H1 (cell line): ENCODE results near the gene ITGA5. TPM values are rescaled to one million over a fixed set of nuclear protein-coding genes. Genes with fewer than 3 reads are reported as not detected.

Source experiments
- CTCF ChIA-PET: fragments of 300-600 bp; sonication (Branson Sonifier 250); formaldehyde crosslinking; loops from one replicate; lab custom pipeline; 2021; ENCODE audit not compliant: partially characterized antibody; lab: Charles Lee
- POLR2A ChIA-PET: fragments of 300-600 bp; sonication (Branson Sonifier 250); formaldehyde crosslinking; loops from one replicate; lab custom pipeline; 2021; ENCODE audit warnings: inconsistent platforms; ENCODE audit not compliant: partially characterized antibody; lab: Charles Lee
- DNase-seq, 2 experiments: peaks; one replicate each; pipeline versions ENCODE4 v3.0.0 to v3.0.0-alpha.2; 2010 to 2022; ENCODE audit warnings: low spot score in 2 of 2, low read depth in 1 of 2, mixed read lengths in 1 of 2
- FAIRE-seq: peaks from 2 replicates; lab custom pipeline; 2011; peaks lifted over from hg19 to GRCh38; lab: Jason Lieb, UNC
- H2AFZ ChIP-seq: 2 replicates; pipeline ENCODE4 v1.8.1; 2012; ENCODE audit warnings: low read length, inconsistent platforms
- H2AK5ac ChIP-seq: 2 replicates; pipeline ENCODE4 v1.6.1; 2013; ENCODE audit warnings: low read depth, low read length
- H2BK120ac ChIP-seq: replicated peaks from 2 replicates; pipeline ENCODE3; 2013; ENCODE audit warnings: low read depth, low read length, inconsistent platforms
- H2BK12ac ChIP-seq: 2 replicates; pipeline ENCODE4 v1.6.1; 2013; ENCODE audit warnings: low read depth, low read length
- H2BK15ac ChIP-seq: 2 replicates; pipeline ENCODE4 v1.6.1; 2013; ENCODE audit warnings: low read length
- H2BK20ac ChIP-seq: 2 replicates; pipeline ENCODE4 v1.6.1; 2013; ENCODE audit warnings: low read length
- H2BK5ac ChIP-seq: 2 replicates; pipeline ENCODE4 v1.6.1; 2013; ENCODE audit warnings: low read depth, low read length
- H3K14ac ChIP-seq: 2 replicates; pipeline ENCODE4 v1.6.1; 2013; ENCODE audit warnings: inconsistent platforms; ENCODE audit not compliant: insufficient read length
- H3K18ac ChIP-seq: 2 replicates; pipeline ENCODE4 v1.6.1; 2013; ENCODE audit warnings: low read length; ENCODE audit errors: extremely low read depth
- H3K23ac ChIP-seq: 2 replicates; pipeline ENCODE4 v1.6.1; 2013; ENCODE audit warnings: inconsistent platforms; ENCODE audit not compliant: insufficient read length
- H3K23me2 ChIP-seq: 2 replicates; pipeline ENCODE4 v1.6.1; 2013; ENCODE audit warnings: low read depth, low read length
- H3K27ac ChIP-seq: 2 replicates; pipeline ENCODE4 v1.6.1; 2011; ENCODE audit warnings: low read depth, low read length, inconsistent platforms
- H3K27me3 ChIP-seq, 4 experiments: replicated peaks in 1 of 4; 1 replicate in 1 of 4; 2 replicates in 3 of 4; pipeline versions ENCODE4 v1.6.1 to v1.8.1; 2011 to 2013; ENCODE audit warnings: low read length in 3 of 4, mild to moderate bottlenecking in 3 of 4, inconsistent platforms in 2 of 4, mixed read lengths in 2 of 4, moderate library complexity in 1 of 4; ENCODE audit not compliant: control insufficient read depth in 3 of 4, insufficient read depth in 3 of 4; ENCODE audit errors: extremely low read depth in 1 of 4
- H3K36me3 ChIP-seq, 4 experiments: 2 replicates each; pipeline versions ENCODE4 v1.6.1 to v1.8.1; 2011 to 2013; ENCODE audit warnings: mild to moderate bottlenecking in 4 of 4, low read length in 3 of 4, moderate library complexity in 2 of 4, control low read depth in 1 of 4, inconsistent platforms in 1 of 4; ENCODE audit not compliant: insufficient read depth in 4 of 4, control insufficient read depth in 2 of 4
- H3K4ac ChIP-seq: replicated peaks from 2 replicates; pipeline ENCODE3; 2013; ENCODE audit warnings: low read length, low read depth, mixed read lengths, inconsistent platforms; ENCODE audit not compliant: insufficient read length
- H3K4me1 ChIP-seq, 4 experiments: replicated peaks in 1 of 4; 1 replicate in 1 of 4; 2 replicates in 3 of 4; pipeline versions ENCODE4 v1.6.1 to v1.8.1; 2011 to 2013; ENCODE audit warnings: low read length in 3 of 4, inconsistent platforms in 2 of 4, mixed read lengths in 1 of 4; ENCODE audit not compliant: insufficient read depth in 4 of 4, control insufficient read depth in 3 of 4
- H3K4me2 ChIP-seq, 2 experiments: 2 replicates each; pipeline versions ENCODE4 v1.6.1 to v1.8.1; 2011 to 2013; ENCODE audit warnings: low read depth in 2 of 2, low read length in 2 of 2, control low read depth in 1 of 2, inconsistent platforms in 1 of 2, mild to moderate bottlenecking in 1 of 2; ENCODE audit not compliant: insufficient read depth in 1 of 2
- H3K4me3 ChIP-seq, 4 experiments: fragments of 200-600, 300-600 bp in 1 of 4; sonication (generic), shearing (Covaris generic), sonication (Bioruptor Twin) in 1 of 4; 2 replicates each; pipeline versions ENCODE4 v1.5.1 to v1.8.1; 2011 to 2016; ENCODE audit warnings: low read length in 4 of 4, low read depth in 3 of 4, control low read depth in 2 of 4, inconsistent platforms in 2 of 4, mild to moderate bottlenecking in 2 of 4, mixed read lengths in 1 of 4, moderate library complexity in 1 of 4; ENCODE audit not compliant: insufficient read depth in 2 of 4; ENCODE audit errors: extremely low read depth in 1 of 4
- H3K56ac ChIP-seq: replicated peaks from 2 replicates; pipeline ENCODE3; 2013; ENCODE audit warnings: low read depth, mild to moderate bottlenecking, mixed read lengths, low read length, inconsistent platforms; ENCODE audit not compliant: insufficient read length
- H3K79me1 ChIP-seq: 2 replicates; pipeline ENCODE4 v1.6.1; 2013; ENCODE audit warnings: low read depth, low read length, control low read depth
- H3K79me2 ChIP-seq, 2 experiments: 2 replicates each; pipeline versions ENCODE4 v1.6.1 to v1.8.1; 2012 to 2013; ENCODE audit warnings: low read length in 2 of 2, mild to moderate bottlenecking in 2 of 2, inconsistent platforms in 1 of 2; ENCODE audit not compliant: insufficient read depth in 2 of 2, control insufficient read depth in 1 of 2
- H3K9ac ChIP-seq, 4 experiments: replicated peaks in 1 of 4; 1 replicate in 1 of 4; 2 replicates in 3 of 4; pipeline versions ENCODE4 v1.6.1 to v1.8.1; 2011 to 2013; ENCODE audit warnings: low read depth in 3 of 4, low read length in 3 of 4, control low read depth in 2 of 4, mild to moderate bottlenecking in 2 of 4, moderate library complexity in 2 of 4, inconsistent platforms in 1 of 4; ENCODE audit errors: extremely low read depth in 1 of 4
- H3K9me3 ChIP-seq, 2 experiments: 2 replicates each; pipeline versions ENCODE4 v1.6.1 to v1.8.1; 2012 to 2013; ENCODE audit warnings: mild to moderate bottlenecking in 2 of 2, moderate library complexity in 2 of 2, control low read depth in 1 of 2, inconsistent platforms in 1 of 2, low read depth in 1 of 2, low read length in 1 of 2, mixed read lengths in 1 of 2; ENCODE audit not compliant: insufficient read depth in 2 of 2
- H4K20me1 ChIP-seq, 2 experiments: replicated peaks in 1 of 2; 2 replicates each; pipeline versions ENCODE3 to v1.8.1; 2011 to 2013; ENCODE audit warnings: inconsistent platforms in 2 of 2, low read length in 2 of 2, mild to moderate bottlenecking in 1 of 2; ENCODE audit not compliant: insufficient read depth in 2 of 2, control insufficient read depth in 1 of 2
- H4K5ac ChIP-seq: 2 replicates; pipeline ENCODE4 v1.6.1; 2013; ENCODE audit warnings: low read length, low read depth, mixed read lengths, inconsistent platforms; ENCODE audit not compliant: insufficient read length
- H4K8ac ChIP-seq: 2 replicates; pipeline ENCODE4 v1.8.0; 2013; ENCODE audit warnings: mild to moderate bottlenecking, moderate library complexity, low read length, inconsistent platforms; ENCODE audit not compliant: insufficient read depth; ENCODE audit errors: extremely low read depth
- H4K91ac ChIP-seq: replicated peaks from 2 replicates; pipeline ENCODE3; 2013; ENCODE audit warnings: low read length, mixed read lengths, inconsistent platforms; ENCODE audit not compliant: insufficient read length
- RFX5 ChIP-seq: IDR thresholded peaks from 2 replicates; pipeline ENCODE4 v1.6.1; 2011; ENCODE audit warnings: low read depth, low read length, improper control_type of control experiment, borderline replicate concordance
- SP1 ChIP-seq: IDR thresholded peaks from 2 replicates; pipeline ENCODE4 v1.6.1; 2011; ENCODE audit warnings: low read depth, low read length
- WGBS, 2 experiments: shearing (Covaris generic) in 1 of 2; methylation state at CpG; one replicate each; pipeline versions ENCODE4 v1.1.6 to v1.1.7; 2013 to 2015; ENCODE audit warnings: low lambda C conversion rate in 2 of 2, mixed read lengths in 2 of 2, inconsistent platforms in 1 of 2, low coverage in 1 of 2, missing lambda C conversion rate in 1 of 2; ENCODE audit not compliant: insufficient replicate concordance in 2 of 2, insufficient coverage in 1 of 2, insufficient read length in 1 of 2; ENCODE audit errors: extremely low coverage in 1 of 2, missing lambda C conversion rate in 1 of 2; 5-methylcytosine and 5-hydroxymethylcytosine counted together
- polyA plus RNA-seq, 7 experiments: library from polyadenylated mRNA; depleted of rRNA in 3 of 7; stranded (reverse) in 5 of 7; unstranded in 2 of 7; fragments of >200 nt in 5 of 7; fragments of 200-250 nt in 2 of 7; gene quantifications; 1 replicate in 5 of 7; 2 replicates in 1 of 7; 4 replicates in 1 of 7; pipeline versions ENCODE4 v1.2.1 to v1.2.3, GENCODE V29; 2011 to 2013; ENCODE audit warnings: missing spikeins in 2 of 7, mixed read lengths in 2 of 7
- total RNA-seq: library from RNA; stranded (reverse); fragmentation: NEBNext Ultra II Directional; extraction: Animal tissue kit (Norgen Biotek cat#: 25700); gene quantifications from 2 replicates; pipeline ENCODE4 v1.2.1, GENCODE V29; 2021
- TF ChIP-seq, protein P1 (sequence below): IDR thresholded peaks from 2 replicates; pipeline ENCODE4 v1.6.1; 2011; ENCODE audit warnings: low read length, improper control_type of control experiment

ITGA5 gene
- total and polyA plus RNA-seq, 2 of the 8 experiments (the other 6 are each of a cell fraction or from before 2014, with no cell fraction given), result 11.6 to 19.4 TPM

DNA sequence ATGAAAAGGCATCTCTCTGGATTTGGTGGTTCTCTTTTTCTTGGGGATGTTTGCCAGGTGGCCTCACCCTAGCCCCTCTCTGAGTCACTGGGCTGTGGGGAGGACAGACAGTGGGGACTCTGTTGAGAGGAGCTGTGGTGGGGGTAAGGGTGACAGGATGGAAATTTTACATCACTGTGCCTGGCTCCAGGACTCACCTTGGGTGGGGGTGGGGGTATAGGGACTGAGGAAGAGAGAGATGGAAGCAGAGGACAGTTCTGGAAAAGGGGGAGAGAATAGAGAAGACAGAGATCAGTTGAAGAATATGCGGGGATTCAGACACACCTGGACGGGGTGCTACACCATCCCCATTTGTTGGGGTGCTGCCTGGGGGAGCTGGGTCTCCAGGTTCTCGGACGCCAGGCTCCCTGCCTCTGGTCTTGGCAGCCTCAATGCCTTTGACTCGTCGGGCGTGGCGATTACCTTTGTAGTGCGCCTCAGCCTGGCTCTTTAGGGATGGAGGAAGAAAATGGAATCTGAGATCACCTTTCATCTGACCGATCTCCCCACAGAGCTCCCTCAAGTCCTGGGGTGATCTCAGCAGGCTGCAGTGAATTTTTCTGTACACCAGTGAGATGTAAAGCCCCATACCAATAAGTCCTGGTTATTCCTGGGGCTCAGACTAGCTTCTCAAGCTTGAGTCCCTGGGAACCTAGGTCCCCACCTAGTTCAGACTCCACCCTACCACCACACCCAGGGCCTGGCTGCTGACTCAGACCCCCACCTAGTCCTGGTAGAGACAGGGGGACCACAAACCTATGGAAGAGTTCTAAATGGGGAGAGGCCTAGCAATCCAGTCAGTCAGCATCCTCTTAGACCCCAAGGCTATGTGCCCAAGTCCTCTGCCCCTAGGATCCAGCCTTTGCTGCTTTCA, 45.2 kb downstream of the ITGA5 start:
- CTCF ChIA-PET, result interaction anchor here (0.6 to 3.7 kb wide), 10 partner anchors 7 to 166 kb away, joined by 3 to 79 read pairs (median 4); partner anchors contain the start of genes COPZ1 and NFE2
- Histone ChIP-seq H3K23ac (no peak overlapping the region), H3K79me2 (no peaks in the 10 kb centered on the region), H3K4me1 (peaks cover 0 to 15% (median 12%) of the 10 kb centered on the region in 4 experiments; a peak in 6 of 7 replicates), H3K23me2 (peaks cover 8% of the 10 kb centered on the region), H3K79me1 (0 out of 2 replicates have a peak, but pooled peaks cover 2% of the 10 kb centered on the region), H3K27me3 (peaks cover 0 to 12% (median 10%) of the 10 kb centered on the region in 4 experiments; a peak in 6 of 7 replicates), H2BK5ac (no peak overlapping the region), H2AK5ac (no peak overlapping the region), H3K4me2 (no peak overlapping the region), H3K9ac (no peak overlapping the region)
- FAIRE-seq, result no peak
- TF ChIP-seq SP1 (no peak), RFX5 (no peak)
- TF ChIP-seq, protein P1, sequence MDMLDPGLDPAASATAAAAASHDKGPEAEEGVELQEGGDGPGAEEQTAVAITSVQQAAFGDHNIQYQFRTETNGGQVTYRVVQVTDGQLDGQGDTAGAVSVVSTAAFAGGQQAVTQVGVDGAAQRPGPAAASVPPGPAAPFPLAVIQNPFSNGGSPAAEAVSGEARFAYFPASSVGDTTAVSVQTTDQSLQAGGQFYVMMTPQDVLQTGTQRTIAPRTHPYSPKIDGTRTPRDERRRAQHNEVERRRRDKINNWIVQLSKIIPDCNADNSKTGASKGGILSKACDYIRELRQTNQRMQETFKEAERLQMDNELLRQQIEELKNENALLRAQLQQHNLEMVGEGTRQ, result no peak
- TF ChIP-seq, all 59 proteins: peak for 0
- no peak overlapping the region for H3K4me3 ChIP-seq
- no peak overlapping the region for H4K91ac ChIP-seq
- H3K9me3 ChIP-seq, result no peaks in the 10 kb centered on the region
- H3K56ac ChIP-seq, result no peak overlapping the region
- H2BK15ac ChIP-seq, result no peak overlapping the region
- H2BK12ac ChIP-seq, result no peak overlapping the region
- H4K20me1 ChIP-seq, result peaks cover 8 to 13% of the 10 kb centered on the region in 2 experiments
- no peak overlapping the region for H2BK120ac ChIP-seq
- POLR2A ChIA-PET, result interaction anchor here (0.6 to 1.9 kb wide), 5 partner anchors 68 to 94 kb away, joined by 3 to 6 read pairs (median 4); partner anchors contain the start of genes CBX5 and HNRNPA1
- no peak overlapping the region for H4K5ac ChIP-seq
- no peak overlapping the region for H3K27ac ChIP-seq
- 94% methylated on average over 10 of the region's 10 CpGs; no CpG with 5 or more reads in 1 of the 2 experiments for WGBS, 2 experiments
- no peak for DNase-seq
- no peak overlapping the region for H2BK20ac ChIP-seq
- H2AFZ ChIP-seq, result no peak overlapping the region
- peaks cover 0 to 12% (median 4%) of the 10 kb centered on the region in 4 experiments; a peak in 3 of 8 replicates for H3K36me3 ChIP-seq
- H3K14ac ChIP-seq, result no peak overlapping the region
- no peak overlapping the region for H4K8ac ChIP-seq
- H3K4ac ChIP-seq, result no peak overlapping the region
- H3K18ac ChIP-seq, result no peak overlapping the region
